HepG2 (cell line): ENCODE measurements around the gene CDKN2C. TPM values are rescaled to one million over a fixed set of nuclear protein-coding genes. Genes with fewer than 3 reads are reported as not detected.

Experiments used
- BHLHE40 ChIP-seq: IDR thresholded peaks from 2 replicates; pipeline ENCODE4 v1.6.1; 2011; ENCODE audit warnings: low read length, improper control_type of control experiment
- CENPT ChIP-seq: sonication (generic); formaldehyde crosslinking; IDR thresholded peaks from 2 replicates; pipeline ENCODE4 v1.8.0; 2022; ENCODE audit warnings: low read depth, mild to moderate bottlenecking, moderate library complexity, missing genetic modification reagents
- CREBL2 ChIP-seq: sonication (generic); formaldehyde crosslinking; IDR thresholded peaks from 2 replicates; pipeline ENCODE4 v1.8.1; 2023; ENCODE audit warnings: missing genetic modification reagents, mild to moderate bottlenecking, borderline replicate concordance
- CREM ChIP-seq, 2 experiments: sonication (generic) in 1 of 2; formaldehyde crosslinking in 1 of 2; IDR thresholded peaks; 2 replicates each; pipeline versions ENCODE4 v1.4.0 to v1.6.1; 2016 to 2020; ENCODE audit warnings: antibody characterized with exemption in 1 of 2, mild to moderate bottlenecking in 1 of 2, missing genetic modification reagents in 1 of 2
- CSRNP1 ChIP-seq: sonication (generic); formaldehyde crosslinking; IDR thresholded peaks from 2 replicates; pipeline ENCODE4 v1.8.1; 2023; ENCODE audit warnings: mild to moderate bottlenecking, missing genetic modification reagents
- MAFG ChIP-seq: sonication (generic); formaldehyde crosslinking; IDR thresholded peaks from 2 replicates; pipeline ENCODE4 v1.5.1; 2020; ENCODE audit warnings: mild to moderate bottlenecking, missing genetic modification reagents
- MATR3 ChIP-seq: sonication (generic); formaldehyde crosslinking; IDR thresholded peaks from 2 replicates; pipeline ENCODE4 v1.4.0; 2020; ENCODE audit warnings: missing genetic modification reagents
- MBNL3 ChIP-seq: fragments of 250-450 bp; sonication (Bioruptor Pico); conservative IDR thresholded peaks from 2 replicates; pipeline ENCODE4 v1.8.0; 2022; ENCODE audit warnings: mild to moderate bottlenecking, inconsistent platforms
- MTA3 ChIP-seq: sonication (generic); formaldehyde crosslinking; IDR thresholded peaks from 2 replicates; pipeline ENCODE4 v1.4.0; 2020; ENCODE audit warnings: missing genetic modification reagents
- MXD4 ChIP-seq: IDR thresholded peaks from 2 replicates; pipeline ENCODE4 v1.6.1; 2016; ENCODE audit warnings: mild to moderate bottlenecking, missing biosample characterization, missing genetic modification reagents
- NBN ChIP-seq: fragments of 450-650 bp; conservative IDR thresholded peaks from 2 replicates; pipeline ENCODE4 v1.6.1; 2017
- NCOR1 ChIP-seq: fragments of 200-600 bp; sonication (generic); IDR thresholded peaks from 2 replicates; pipeline ENCODE4 v1.7.0; 2017; ENCODE audit warnings: antibody characterized with exemption, low read length, borderline replicate concordance
- PHF8 ChIP-seq: sonication (generic); formaldehyde crosslinking; IDR thresholded peaks from 2 replicates; pipeline ENCODE4 v1.5.0; 2020; ENCODE audit warnings: missing genetic modification reagents
- RAD21 ChIP-seq: fragments of 450-650 bp; formaldehyde crosslinking; IDR thresholded peaks from 2 replicates; pipeline ENCODE4 v1.5.0; 2020; ENCODE audit warnings: mild to moderate bottlenecking
- RARA ChIP-seq: IDR thresholded peaks from 2 replicates; pipeline ENCODE4 v1.6.1; 2016; ENCODE audit warnings: missing genetic modification reagents, missing compliant biosample characterization
- SALL2 ChIP-seq: sonication (generic); formaldehyde crosslinking; IDR thresholded peaks from 2 replicates; pipeline ENCODE4 v1.8.1; 2023; ENCODE audit warnings: mild to moderate bottlenecking, missing genetic modification reagents, inconsistent platforms
- SRSF1 ChIP-seq: fragments of 200-400 bp; formaldehyde crosslinking; optimal IDR thresholded peaks from 2 replicates; pipeline ENCODE3; 2017; ENCODE audit warnings: mild to moderate bottlenecking, low read depth, low read length, moderate library complexity
- TBP ChIP-seq: sonication (generic); formaldehyde crosslinking; IDR thresholded peaks from 2 replicates; pipeline ENCODE4 v1.5.0; 2020; ENCODE audit warnings: missing genetic modification reagents
- U2AF2 ChIP-seq: fragments of 200-400 bp; formaldehyde crosslinking; IDR thresholded peaks from 2 replicates; pipeline ENCODE4 v1.6.1; 2017; ENCODE audit warnings: low read depth, mild to moderate bottlenecking, low read length
- ZMYM2 ChIP-seq: sonication (generic); formaldehyde crosslinking; IDR thresholded peaks from 2 replicates; pipeline ENCODE4 v1.8.0; 2022; ENCODE audit warnings: mild to moderate bottlenecking, missing genetic modification reagents
- ZNF639 ChIP-seq: conservative IDR thresholded peaks from 2 replicates; pipeline ENCODE4 v1.6.1; 2018; ENCODE audit warnings: missing genetic modification reagents
- ZNF766 ChIP-seq: sonication (generic); formaldehyde crosslinking; IDR thresholded peaks from 2 replicates; pipeline ENCODE4 v1.5.0; 2020; ENCODE audit warnings: missing genetic modification reagents, borderline replicate concordance
- polyA plus RNA-seq, 8 experiments: library from polyadenylated mRNA; depleted of rRNA in 3 of 8; stranded (reverse) in 7 of 8; unstranded in 1 of 8; fragments of >200 nt; fragmentation: Illumina TruSeq in 4 of 8; extraction: Trizol in 4 of 8; gene quantifications; 2 replicates each; pipeline versions ENCODE4 v1.2.1 to v1.2.3, GENCODE V29; 2011 to 2016; ENCODE audit warnings: low read depth in 4 of 8, missing spikeins in 1 of 8, mixed read lengths in 1 of 8; ENCODE audit not compliant: insufficient read depth in 1 of 8
- total RNA-seq, 5 experiments: library from RNA; depleted of rRNA; stranded (reverse); fragments of >200 nt; fragmentation: Illumina TruSeq; extraction: Trizol; gene quantifications; 2 replicates each; pipeline ENCODE4 v1.2.3, GENCODE V29; 2016; ENCODE audit warnings: low read depth in 1 of 5
- TF ChIP-seq, protein P1 (sequence below): sonication (generic); formaldehyde crosslinking; IDR thresholded peaks from 2 replicates; pipeline ENCODE4 v1.4.0; 2020; ENCODE audit warnings: missing genetic modification reagents, borderline replicate concordance

CDKN2C gene
- total and polyA plus RNA-seq, 2 of the 13 experiments (the other 11 are each of a cell fraction or from before 2014, with no cell fraction given): 7.8 to 13.7 TPM

GRCh38 chr1:50968158-50968820 lies 1.8 kb upstream of the CDKN2C start (continued):
- TF ChIP-seq U2AF2: no peak
- TF ChIP-seq ZNF766 (CRISPR knock-in tag): no peak
- no peak for TF ChIP-seq MATR3 (CRISPR knock-in tag)
- TF ChIP-seq MAFG (CRISPR knock-in tag): 0 out of 2 replicates have a peak, but pooled peaks have one; percentile 21
- TF ChIP-seq NBN: no peak
- TF ChIP-seq MTA3: 0 out of 2 replicates have a peak, but pooled peaks have one; percentile 58
- TF ChIP-seq RARA (CRISPR knock-in tag): no peak
- TF ChIP-seq MBNL3 (CRISPR knock-in tag): 0 out of 2 replicates have a peak, but pooled peaks have one; percentile 52
- TF ChIP-seq CREM (IDR thresholded peaks at IDR 0.05): no peak
- TF ChIP-seq CREM (CRISPR knock-in tag; IDR thresholded peaks at IDR 0.05): no peak
- TF ChIP-seq TBP (CRISPR knock-in tag): no peak
- TF ChIP-seq ZNF639 (CRISPR knock-in tag): 0 out of 2 replicates have a peak, but pooled peaks have one; percentile 67
- TF ChIP-seq, protein P1, sequence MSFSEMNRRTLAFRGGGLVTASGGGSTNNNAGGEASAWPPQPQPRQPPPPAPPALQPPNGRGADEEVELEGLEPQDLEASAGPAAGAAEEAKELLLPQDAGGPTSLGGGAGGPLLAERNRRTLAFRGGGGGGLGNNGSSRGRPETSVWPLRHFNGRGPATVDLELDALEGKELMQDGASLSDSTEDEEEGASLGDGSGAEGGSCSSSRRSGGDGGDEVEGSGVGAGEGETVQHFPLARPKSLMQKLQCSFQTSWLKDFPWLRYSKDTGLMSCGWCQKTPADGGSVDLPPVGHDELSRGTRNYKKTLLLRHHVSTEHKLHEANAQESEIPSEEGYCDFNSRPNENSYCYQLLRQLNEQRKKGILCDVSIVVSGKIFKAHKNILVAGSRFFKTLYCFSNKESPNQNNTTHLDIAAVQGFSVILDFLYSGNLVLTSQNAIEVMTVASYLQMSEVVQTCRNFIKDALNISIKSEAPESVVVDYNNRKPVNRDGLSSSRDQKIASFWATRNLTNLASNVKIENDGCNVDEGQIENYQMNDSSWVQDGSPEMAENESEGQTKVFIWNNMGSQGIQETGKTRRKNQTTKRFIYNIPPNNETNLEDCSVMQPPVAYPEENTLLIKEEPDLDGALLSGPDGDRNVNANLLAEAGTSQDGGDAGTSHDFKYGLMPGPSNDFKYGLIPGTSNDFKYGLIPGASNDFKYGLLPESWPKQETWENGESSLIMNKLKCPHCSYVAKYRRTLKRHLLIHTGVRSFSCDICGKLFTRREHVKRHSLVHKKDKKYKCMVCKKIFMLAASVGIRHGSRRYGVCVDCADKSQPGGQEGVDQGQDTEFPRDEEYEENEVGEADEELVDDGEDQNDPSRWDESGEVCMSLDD: no peak
- no peak for TF ChIP-seq CENPT (CRISPR knock-in tag)
- no peak; the same call in 1 of the 2 replicates for TF ChIP-seq BHLHE40
- TF ChIP-seq RAD21 (CRISPR knock-in tag): peak; percentile 64
- peak; percentile 65; the same call in 1 of the 2 replicates for TF ChIP-seq SALL2 (CRISPR knock-in tag)
- TF ChIP-seq SRSF1: peak; percentile 36
- TF ChIP-seq CSRNP1: peak; percentile 66; the same call in 1 of the 2 replicates
- TF ChIP-seq NCOR1: no peak
- peak; percentile 19; the same call in 1 of the 2 replicates for TF ChIP-seq MXD4 (CRISPR knock-in tag)
- peak; percentile 90; the same call in 1 of the 2 replicates for TF ChIP-seq ZMYM2 (CRISPR knock-in tag)
- no peak; the same call in 1 of the 2 replicates for TF ChIP-seq CREBL2 (CRISPR knock-in tag)
- TF ChIP-seq PHF8 (CRISPR knock-in tag): peak; percentile 91
